PC-3 (cell line): ENCODE measurements around the gene ADAMTSL3. TPM values are rescaled to one million over a fixed set of nuclear protein-coding genes. Genes with fewer than 3 reads are reported as not detected.
"Not testable (repeated sequence)": the region's sequence is repeated elsewhere in the genome, so short reads cannot be mapped to it uniquely, and the experiment has no call there.

ENCODE experiments used
- ATAC-seq: fragments of 200-7000 bp; cut with Tn5 transposase; 2 replicates; pipeline ENCODE4 v1.9.1; 2020; ENCODE audit warnings: mild to moderate bottlenecking, moderate library complexity
- BruUV-seq: library from RNA; stranded (reverse); fragments of 400-500 nt; replicated peaks from 2 replicates; lab custom pipeline; 2021; lab: Mats Ljungman, UMichigan
- CTCF ChIA-PET: fragments of 300-600 bp; sonication (Branson Sonifier 250); formaldehyde crosslinking; loops from one replicate; lab custom pipeline; 2022; ENCODE audit warnings: antibody characterized with exemption; lab: Charles Lee
- POLR2A ChIA-PET: fragments of 300-600 bp; sonication (Branson Sonifier 250); formaldehyde crosslinking; loops from one replicate; lab custom pipeline; 2022; ENCODE audit warnings: antibody characterized with exemption; ENCODE audit not compliant: unreplicated experiment; lab: Charles Lee
- DNase-seq: peaks from one replicate; pipeline ENCODE4 v3.0.0-alpha.2; 2015
- H2AFZ ChIP-seq: fragments of 300-600 bp; sonication (generic); 2 replicates; pipeline ENCODE4 v1.6.0; 2016; ENCODE audit warnings: antibody characterized with exemption, low read length
- H3F3A ChIP-seq: fragments of 300-600 bp; sonication (generic); one replicate; pipeline ENCODE4 v1.6.0; 2017; ENCODE audit warnings: antibody characterized with exemption, low read length, control low read depth, mild to moderate bottlenecking; ENCODE audit not compliant: unreplicated experiment
- H3K27ac ChIP-seq: fragments of 300-600 bp; sonication (generic); 2 replicates; pipeline ENCODE4 v1.5.1; 2016; ENCODE audit warnings: mild to moderate bottlenecking, low read length
- H3K27me3 ChIP-seq: fragments of 300-600 bp; sonication (generic); 2 replicates; pipeline ENCODE4 v1.6.1; 2016; ENCODE audit warnings: low read length, mixed read lengths
- H3K36me3 ChIP-seq: fragments of 300-600 bp; sonication (generic); 2 replicates; pipeline ENCODE4 v1.6.1; 2016; ENCODE audit warnings: low read depth, mixed run types, low read length, mixed read lengths
- H3K4me1 ChIP-seq: fragments of 300-600 bp; sonication (generic); 2 replicates; pipeline ENCODE4 v1.5.1; 2016; ENCODE audit warnings: low read length; ENCODE audit not compliant: insufficient read depth
- H3K4me2 ChIP-seq: fragments of 300-600 bp; sonication (generic); 2 replicates; pipeline ENCODE4 v1.6.0; 2016; ENCODE audit warnings: low read length
- H3K4me3 ChIP-seq: fragments of 300-600 bp; sonication (generic); 2 replicates; pipeline ENCODE4 v1.5.1; 2016; ENCODE audit warnings: mild to moderate bottlenecking, low read length, mixed read lengths
- H3K79me2 ChIP-seq: fragments of 300-600 bp; sonication (generic); 2 replicates; pipeline ENCODE4 v1.6.1; 2017; ENCODE audit warnings: low read length, mixed read lengths
- H3K9ac ChIP-seq: fragments of 300-600 bp; sonication (generic); 2 replicates; pipeline ENCODE4 v1.6.0; 2016; ENCODE audit warnings: mild to moderate bottlenecking, low read length
- H3K9me2 ChIP-seq: fragments of 300-600 bp; sonication (generic); replicated peaks from 2 replicates; pipeline ENCODE4 v1.6.1; 2016; ENCODE audit warnings: mixed run types, low read length, mixed read lengths
- H3K9me3 ChIP-seq: fragments of 300-600 bp; sonication (generic); 2 replicates; pipeline ENCODE4 v1.6.1; 2016; ENCODE audit warnings: low read length, mixed read lengths
- H4K20me1 ChIP-seq: fragments of 300-600 bp; sonication (generic); 2 replicates; pipeline ENCODE4 v1.6.1; 2016; ENCODE audit warnings: low read length, mixed read lengths
- CTCF ChIP-seq: fragments of 300-600 bp; sonication (generic); conservative IDR thresholded peaks from 2 replicates; pipeline ENCODE4 v1.5.1; 2017; ENCODE audit warnings: antibody characterized with exemption, low read depth, mild to moderate bottlenecking, low read length
- EZH2phosphoT487 ChIP-seq: fragments of 300-600 bp; sonication (generic); IDR thresholded peaks from 2 replicates; pipeline ENCODE4 v1.6.1; 2018; ENCODE audit warnings: mild to moderate bottlenecking, antibody characterized with exemption, low read length, borderline replicate concordance
- intact Hi-C: fragments of 100-400 bp; cut with micrococcal nuclease; formaldehyde crosslinking; loops from 2 replicates; pipeline ENCODE4 v1.9.0; 2023
- total RNA-seq: library from RNA; depleted of rRNA; stranded (reverse); fragments of >200 nt; gene quantifications from 2 replicates; pipeline ENCODE4 v1.2.3, GENCODE V29; 2014

Gene ADAMTSL3
- total RNA-seq, 1 experiment from 2014 or later: 7.9 TPM

- H3K27me3 ChIP-seq, H3K9ac ChIP-seq, H4K20me1 ChIP-seq, H3F3A ChIP-seq, H3K4me3 ChIP-seq, H3K9me3 ChIP-seq, CTCF ChIA-PET, H2AFZ ChIP-seq, H3K4me2 ChIP-seq, intact Hi-C loops, H3K27ac ChIP-seq, ATAC-seq, H3K9me2 ChIP-seq, H3K36me3 ChIP-seq, H3K79me2 ChIP-seq, BruUV-seq, POLR2A ChIA-PET: not testable (repeated sequence)
- peak; percentile 10 for DNase-seq
- H3K4me1 ChIP-seq: peaks cover 39% of the 10 kb centered on the region
Measured at GRCh38 chr15:84079325-84079884, 425.5 kb downstream of the ADAMTSL3 start.

GRCh38 chr15:84079885-84080777, 426.2 kb downstream of the ADAMTSL3 start:
- no peaks in the 10 kb centered on the region for H3K79me2 ChIP-seq
- H3K4me1 ChIP-seq: peaks cover 39% of the 10 kb centered on the region
- no peaks in the 10 kb centered on the region for H3K36me3 ChIP-seq
- H3K4me2 ChIP-seq: peak overlapping the region; percentile 49; the same call in 1 of the 2 replicates
- H3K27me3 ChIP-seq: no peaks in the 10 kb centered on the region
- no peaks in the 10 kb centered on the region for H3K9me2 ChIP-seq
- intact Hi-C loops: no loop called here
- H3K4me3 ChIP-seq: no peak overlapping the region
- TF ChIP-seq CTCF (no peak), EZH2phosphoT487 (no peak)
- no TSS peak for BruUV-seq
- no peaks in the 10 kb centered on the region for H3K9me3 ChIP-seq
- no peak overlapping the region for H3K27ac ChIP-seq
- CTCF ChIA-PET: no interaction called here
- no peaks in the 10 kb centered on the region for H3F3A ChIP-seq
- ATAC-seq: no peak
- POLR2A ChIA-PET: no interaction called here
- no peak for DNase-seq
- no peaks in the 10 kb centered on the region for H4K20me1 ChIP-seq
- no peak overlapping the region for H2AFZ ChIP-seq
- no peak overlapping the region for H3K9ac ChIP-seq

- peak; percentile 85 for ATAC-seq
- H3K79me2 ChIP-seq, H3K36me3 ChIP-seq, H3K27me3 ChIP-seq, H3K9me3 ChIP-seq, CTCF ChIA-PET, H2AFZ ChIP-seq, intact Hi-C loops, H3K9ac ChIP-seq, H3K9me2 ChIP-seq, BruUV-seq, H3K4me3 ChIP-seq, POLR2A ChIA-PET, H3F3A ChIP-seq, H4K20me1 ChIP-seq: not testable (repeated sequence)
- peak overlapping the region; percentile 48 for H3K27ac ChIP-seq
- peaks cover 39% of the 10 kb centered on the region for H3K4me1 ChIP-seq
- H3K4me2 ChIP-seq: peak overlapping the region; percentile 49
- DNase-seq: peak; percentile 76
Measured at GRCh38 chr15:84080778-84081084, 426.8 kb downstream of the ADAMTSL3 start.
